ENCODE data around the gene ITFG1. TPM values are rescaled to one million over a fixed set of nuclear protein-coding genes. Genes with fewer than 3 reads are reported as not detected.

The ITFG1 gene
- total and polyA plus RNA-seq, 2 of the 13 experiments (the other 11 are each of a cell fraction or from before 2014, with no cell fraction given) = 74.5 to 150 TPM

- 0 out of 2 replicates have a peak, but pooled peaks have one; percentile 8 for TF ChIP-seq PRDM4 (CRISPR knock-in tag; IDR thresholded peaks at IDR 0.05; ENCODE audit: borderline replicate concordance)
- TF ChIP-seq MEIS2 (CRISPR knock-in tag; IDR thresholded peaks at IDR 0.05) = 0 out of 2 replicates have a peak, but pooled peaks have one; percentile 8
- TF ChIP-seq ELF3 (CRISPR knock-in tag; IDR thresholded peaks at IDR 0.05) = no peak
- no peak for TF ChIP-seq SNAPC5 (CRISPR knock-in tag; IDR thresholded peaks at IDR 0.05; ENCODE audit: borderline replicate concordance)
- TF ChIP-seq THAP9 (CRISPR knock-in tag; IDR thresholded peaks at IDR 0.05; ENCODE audit: borderline replicate concordance) = 0 out of 2 replicates have a peak, but pooled peaks have one; percentile 5
- TF ChIP-seq GRHL1 (CRISPR knock-in tag; conservative IDR thresholded peaks at IDR 0.05) = no peak
- no peak for TF ChIP-seq NFE2 (CRISPR knock-in tag; IDR thresholded peaks at IDR 0.05)
- 0 out of 2 replicates have a peak, but pooled peaks have one; percentile 4 for TF ChIP-seq GABPB1 (CRISPR knock-in tag; IDR thresholded peaks at IDR 0.05)
- no peak for TF ChIP-seq TBX3 (IDR thresholded peaks at IDR 0.05; ENCODE audit: borderline replicate concordance)
- TF ChIP-seq ZNF597 (CRISPR knock-in tag; IDR thresholded peaks at IDR 0.05) = no peak
- no peak for TF ChIP-seq NFATC3 (CRISPR knock-in tag; IDR thresholded peaks at IDR 0.05)
- TF ChIP-seq KDM6A (CRISPR knock-in tag; IDR thresholded peaks at IDR 0.05; ENCODE audit: low read depth) = no peak
- TF ChIP-seq KMT2A (CRISPR knock-in tag; IDR thresholded peaks at IDR 0.05) = 0 out of 2 replicates have a peak, but pooled peaks have one; percentile 39
- 0 out of 2 replicates have a peak, but pooled peaks have one; percentile 2 for TF ChIP-seq ZBTB14 (CRISPR knock-in tag; IDR thresholded peaks at IDR 0.05)
These were observed 316.3 kb downstream of the ITFG1 start (continued) for GRCh38 chr16:47144559-47144877.

Data from HepG2 (cell line).